K562 (cell line): ENCODE data around the gene CDH3. TPM values are rescaled to one million over a fixed set of nuclear protein-coding genes. Genes with fewer than 3 reads are reported as not detected.

ENCODE experiments used
- ATAC-seq: fragments of 200-7000 bp; cut with Tn5 transposase; 3 replicates; pipeline ENCODE4 v1.9.1; 2020; ENCODE audit warnings: moderate library complexity
- BruUV-seq: library from RNA; stranded (reverse); fragments of 400-500 nt; replicated peaks from 2 replicates; lab custom pipeline; 2021; lab: Mats Ljungman, UMichigan
- CTCF ChIA-PET: fragments of 300-600 bp; formaldehyde crosslinking; extraction: SDS; loops from one replicate; lab custom pipeline; 2021; ENCODE audit warnings: low intra/inter-chr PET ratio; lab: Yijun Ruan, JAX
- POLR2A ChIA-PET: fragments of 300-600, 350-650 bp; sonication (Branson Sonifier 250); formaldehyde crosslinking; extraction: SDS; loops from one replicate; lab custom pipeline; 2021; ENCODE audit warnings: antibody characterized with exemption, inconsistent platforms; lab: Yijun Ruan, JAX
- DNase-seq, 4 experiments: peaks; one replicate each; pipeline versions ENCODE4 v3.0.0 to v3.0.0-alpha.2; 2011 to 2018; ENCODE audit warnings: low spot score in 3 of 4, mixed read lengths in 3 of 4; ENCODE audit errors: extremely low read depth in 1 of 4
- FAIRE-seq: peaks from 2 replicates; lab custom pipeline; 2011; peaks lifted over from hg19 to GRCh38; lab: Jason Lieb, UNC
- H2AFZ ChIP-seq: 2 replicates; pipeline ENCODE4 v1.6.0; 2011; ENCODE audit warnings: low read depth, low read length, control low read depth, inconsistent platforms
- H3K27ac ChIP-seq: fragments of 200-600 bp; 3 replicates; pipeline ENCODE4 v1.8.0; 2011; ENCODE audit warnings: low read depth, mild to moderate bottlenecking, control low read depth, inconsistent platforms, low read length, moderate library complexity, mixed read lengths; ENCODE audit errors: extremely low read depth
- H3K27me3 ChIP-seq, 2 experiments: fragments of 300-600 bp in 1 of 2; 2 replicates in 1 of 2; 3 replicates in 1 of 2; pipeline versions ENCODE4 v1.6.0 to v1.8.0; 2011; ENCODE audit warnings: inconsistent platforms in 2 of 2, low read length in 2 of 2, mild to moderate bottlenecking in 1 of 2, mixed read lengths in 1 of 2, moderate library complexity in 1 of 2; ENCODE audit not compliant: control insufficient read depth in 2 of 2, insufficient read depth in 2 of 2
- H3K36me3 ChIP-seq: fragments of 300-600 bp; 3 replicates; pipeline ENCODE4 v1.8.0; 2011; ENCODE audit warnings: mild to moderate bottlenecking, low read length, inconsistent platforms; ENCODE audit not compliant: control insufficient read depth, insufficient read depth
- H3K4me1 ChIP-seq, 2 experiments: fragments of 200-600 bp in 1 of 2; replicated peaks in 1 of 2; 2 replicates in 1 of 2; 3 replicates in 1 of 2; pipeline versions ENCODE4 v1.5.1 to v1.8.0; 2011; ENCODE audit warnings: inconsistent platforms in 2 of 2, low read length in 2 of 2, mild to moderate bottlenecking in 1 of 2, mixed read lengths in 1 of 2, moderate library complexity in 1 of 2; ENCODE audit not compliant: control insufficient read depth in 2 of 2, insufficient read depth in 2 of 2
- H3K4me2 ChIP-seq: 2 replicates; pipeline ENCODE4 v1.6.1; 2011; ENCODE audit warnings: low read length, control low read depth, inconsistent platforms, mixed read lengths; ENCODE audit not compliant: insufficient read depth
- H3K4me3 ChIP-seq: fragments of 200-600 bp; sonication (generic), shearing (Covaris generic); 2 replicates; pipeline ENCODE4 v1.5.1; 2016; ENCODE audit warnings: control low read depth, inconsistent platforms
- H3K79me2 ChIP-seq: fragments of 200-600 bp; 3 replicates; pipeline ENCODE4 v1.8.0; 2011; ENCODE audit warnings: low read length, inconsistent platforms; ENCODE audit not compliant: control insufficient read depth, insufficient read depth
- H3K9ac ChIP-seq, 2 experiments: 2 replicates each; pipeline versions ENCODE4 v1.6.0 to v1.6.1; 2011; ENCODE audit warnings: low read depth in 2 of 2, low read length in 2 of 2, control low read depth in 1 of 2, inconsistent platforms in 1 of 2, mild to moderate bottlenecking in 1 of 2, mixed read lengths in 1 of 2; ENCODE audit not compliant: insufficient read depth in 1 of 2
- H3K9me1 ChIP-seq: one replicate; pipeline ENCODE4 v1.6.0; 2011; ENCODE audit warnings: inconsistent platforms, mild to moderate bottlenecking, low read length, moderate library complexity; ENCODE audit not compliant: control insufficient read depth, insufficient read depth
- H3K9me3 ChIP-seq: replicated peaks from 2 replicates; pipeline ENCODE4 v1.5.1; 2011; ENCODE audit warnings: low read depth, low read length, inconsistent platforms; ENCODE audit not compliant: control insufficient read depth, insufficient read depth
- H4K20me1 ChIP-seq: replicated peaks from 2 replicates; pipeline ENCODE4 v1.6.1; 2011; ENCODE audit warnings: low read length, inconsistent platforms, mixed read lengths; ENCODE audit not compliant: control insufficient read depth, insufficient read depth
- BRD9 ChIP-seq: fragments of 450-650 bp; IDR thresholded peaks from 2 replicates; pipeline ENCODE4 v1.6.1; 2018; ENCODE audit warnings: low read depth; ENCODE audit not compliant: partially characterized antibody
- MCM5 ChIP-seq: fragments of 450-650 bp; IDR thresholded peaks from 2 replicates; pipeline ENCODE4 v1.6.1; 2016; ENCODE audit warnings: low read depth
- RBM25 ChIP-seq: fragments of 200-400 bp; formaldehyde crosslinking; IDR thresholded peaks from 2 replicates; pipeline ENCODE4 v1.6.1; 2018; ENCODE audit warnings: low read length, low read depth, moderate library complexity; ENCODE audit not compliant: severe bottlenecking
- ZFP36 ChIP-seq: fragments of 150-350 bp; IDR thresholded peaks from 2 replicates; pipeline ENCODE4 v1.6.1; 2018; ENCODE audit warnings: low read length, low read depth; ENCODE audit not compliant: partially characterized antibody
- WGBS: fragments of 100-300 bp; shearing (Covaris generic); methylation state at CpG from one replicate; pipeline ENCODE4 v1.1.6; 2016; ENCODE audit warnings: low coverage, mixed read lengths; ENCODE audit not compliant: insufficient coverage; ENCODE audit errors: missing lambda C conversion rate; 5-methylcytosine and 5-hydroxymethylcytosine counted together
- in situ Hi-C: fragments of 300-500 bp; cut with MboI; formaldehyde crosslinking; loops from 4 replicates; pipeline ENCODE4 v1.15.0; 2018; ENCODE audit warnings: inconsistent platforms, mixed read lengths
- intact Hi-C: fragments of 100-400 bp; cut with micrococcal nuclease; formaldehyde crosslinking; loops from 2 replicates; pipeline ENCODE4 v1.14.2; 2022
- polyA plus RNA-seq, 8 experiments: library from polyadenylated mRNA; depleted of rRNA in 4 of 8; stranded (reverse) in 5 of 8; unstranded in 3 of 8; fragments of >200 nt; fragmentation: Nextera tagmentation in 2 of 8; fragmentation: Illumina TruSeq in 1 of 8; extraction: Ambion mirVana in 2 of 8; extraction: Trizol in 1 of 8; gene quantifications; 2 replicates each; pipeline versions ENCODE4 v1.2.1 to v1.2.3, GENCODE V29; 2011 to 2014; ENCODE audit warnings: inconsistent platforms in 1 of 8, missing spikeins in 1 of 8
- total RNA-seq, 7 experiments: library from RNA; depleted of rRNA in 6 of 7; stranded (reverse); fragments of >200 nt in 6 of 7; fragmentation: Illumina TruSeq in 2 of 7; extraction: Trizol in 2 of 7; gene quantifications; 2 replicates each; pipeline versions ENCODE4 v1.2.1 to v1.2.3, GENCODE V29; 2011 to 2021; ENCODE audit warnings: low replicate concordance in 1 of 7

CDH3 gene
- total and polyA plus RNA-seq, 9 of the 15 experiments (the other 6 are each of a cell fraction or from before 2014, with no cell fraction given): 0.06 to 0.09 TPM; not detected in 7

- ChIA-PET POLR2A (interaction anchor here (0.7 to 1.4 kb wide), 2 partner anchors 18 to 30 kb away, joined by 3 to 4 read pairs; no protein-coding TSS in a partner anchor), CTCF (no interaction called here)
- Histone ChIP-seq H3K27ac (no peak overlapping the region), H3K9me1 (peaks cover 2% of the 10 kb centered on the region), H3K9ac (no peak overlapping the region), H3K4me2 (no peak overlapping the region), H3K36me3 (no peaks in the 10 kb centered on the region), H4K20me1 (no peaks in the 10 kb centered on the region; the same call in 1 of the 2 replicates), H3K27me3 (peaks cover 13 to 40% of the 10 kb centered on the region in 2 experiments), H2AFZ (no peak overlapping the region), H3K79me2 (no peaks in the 10 kb centered on the region), H3K9me3 (no peaks in the 10 kb centered on the region), H3K4me1 (no peaks in the 10 kb centered on the region), H3K4me3 (no peak overlapping the region)
- TF ChIP-seq RBM25: peak; percentile 59
- TF ChIP-seq BRD9: no peak
- TF ChIP-seq ZFP36: peak; percentile 8
- BruUV-seq: no TSS peak
- in situ Hi-C loops: no loop called here
- FAIRE-seq (no peak), DNase-seq (no peak), ATAC-seq (no peak)
- WGBS: 0% methylated on average over 1 of the region's 1 CpG
- intact Hi-C loops: no loop called here
Observed at GRCh38 chr16:68658974-68659360, 13.9 kb downstream of the CDH3 start.

- Histone ChIP-seq H2AFZ (no peak overlapping the region), H3K4me3 (no peak overlapping the region), H3K4me2 (no peak overlapping the region), H3K27ac (no peak overlapping the region), H4K20me1 (no peaks in the 10 kb centered on the region; the same call in 1 of the 2 replicates), H3K79me2 (no peaks in the 10 kb centered on the region), H3K9me1 (peaks cover 2% of the 10 kb centered on the region), H3K4me1 (no peaks in the 10 kb centered on the region), H3K9ac (no peak overlapping the region), H3K9me3 (no peaks in the 10 kb centered on the region), H3K36me3 (no peaks in the 10 kb centered on the region), H3K27me3 (peaks cover 13 to 40% of the 10 kb centered on the region in 2 experiments)
- DNase-seq: no peak
- no peak for FAIRE-seq
- POLR2A ChIA-PET: interaction anchor here (0.6 to 1.3 kb wide), 2 partner anchors 15 to 132 kb away, joined by 3 to 5 read pairs; partner anchors contain the start of gene CDH3
- no peak for ATAC-seq
- in situ Hi-C loops (no loop called here), intact Hi-C loops (no loop called here)
- CTCF ChIA-PET: no interaction called here
- BruUV-seq: no TSS peak
- no peak for TF ChIP-seq MCM5
- 0% methylated on average over 8 of the region's 8 CpGs for WGBS
Observed at GRCh38 chr16:68659412-68660358, 14.6 kb downstream of the CDH3 start.
